ENCODE data around the gene EPHA1.

The EPHA1 gene

GRCh38 chr7:143382791-143383641 lies 25.6 kb downstream of the EPHA1 start:
- Histone ChIP-seq H3K4me2 (ENCODE audit: low read length) (no peak overlapping the region), H3K79me2 (ENCODE audit: control insufficient read depth, low read length) (no peaks in the 10 kb centered on the region)

DNA sequence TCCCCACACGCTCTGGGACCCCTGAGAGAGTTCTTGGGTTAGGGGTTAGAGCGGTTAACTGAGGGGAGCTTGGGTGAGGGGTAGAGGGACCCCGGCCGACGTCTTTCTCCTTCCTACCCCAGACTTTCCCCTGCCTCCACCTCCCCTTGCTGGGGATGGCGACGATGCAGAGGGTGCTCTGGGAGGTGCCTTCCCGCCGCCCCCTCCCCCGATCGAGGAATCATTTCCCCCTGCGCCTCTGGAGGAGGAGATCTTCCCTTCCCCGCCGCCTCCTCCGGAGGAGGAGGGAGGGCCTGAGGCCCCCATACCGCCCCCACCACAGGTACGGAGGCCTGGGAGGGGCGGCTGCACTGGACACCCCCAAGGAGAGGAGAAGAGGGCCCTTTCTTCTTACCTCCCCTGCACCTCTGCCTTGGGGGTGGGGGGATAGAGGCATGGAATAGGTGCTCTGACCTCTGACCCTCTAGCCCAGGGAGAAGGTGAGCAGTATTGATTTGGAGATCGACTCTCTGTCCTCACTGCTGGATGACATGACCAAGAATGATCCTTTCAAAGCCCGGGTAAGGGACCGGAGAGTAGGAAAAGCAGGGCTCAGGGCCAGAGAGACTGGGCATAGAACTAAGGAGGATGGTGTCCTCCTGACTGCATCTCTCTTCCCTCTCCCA lies 26.4 kb downstream of the EPHA1 start:
- H3K4me2 ChIP-seq (ENCODE audit: low read length) = peak overlapping the region; percentile 98
- peak overlapping the region; percentile 98 for H3K4me3 ChIP-seq (ENCODE audit: low read length)
- no peaks in the 10 kb centered on the region for H3K9me3 ChIP-seq (ENCODE audit: control insufficient read depth, insufficient read depth, low read length)
- TF ChIP-seq, protein P1, sequence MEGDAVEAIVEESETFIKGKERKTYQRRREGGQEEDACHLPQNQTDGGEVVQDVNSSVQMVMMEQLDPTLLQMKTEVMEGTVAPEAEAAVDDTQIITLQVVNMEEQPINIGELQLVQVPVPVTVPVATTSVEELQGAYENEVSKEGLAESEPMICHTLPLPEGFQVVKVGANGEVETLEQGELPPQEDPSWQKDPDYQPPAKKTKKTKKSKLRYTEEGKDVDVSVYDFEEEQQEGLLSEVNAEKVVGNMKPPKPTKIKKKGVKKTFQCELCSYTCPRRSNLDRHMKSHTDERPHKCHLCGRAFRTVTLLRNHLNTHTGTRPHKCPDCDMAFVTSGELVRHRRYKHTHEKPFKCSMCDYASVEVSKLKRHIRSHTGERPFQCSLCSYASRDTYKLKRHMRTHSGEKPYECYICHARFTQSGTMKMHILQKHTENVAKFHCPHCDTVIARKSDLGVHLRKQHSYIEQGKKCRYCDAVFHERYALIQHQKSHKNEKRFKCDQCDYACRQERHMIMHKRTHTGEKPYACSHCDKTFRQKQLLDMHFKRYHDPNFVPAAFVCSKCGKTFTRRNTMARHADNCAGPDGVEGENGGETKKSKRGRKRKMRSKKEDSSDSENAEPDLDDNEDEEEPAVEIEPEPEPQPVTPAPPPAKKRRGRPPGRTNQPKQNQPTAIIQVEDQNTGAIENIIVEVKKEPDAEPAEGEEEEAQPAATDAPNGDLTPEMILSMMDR (IDR thresholded peaks at IDR 0.05; ENCODE audit: low read depth, low read length, poor library complexity, severe bottlenecking) = no peak
- TF ChIP-seq EZH2phosphoT487 (IDR thresholded peaks at IDR 0.05; ENCODE audit: borderline replicate concordance, low read length) = no peak
- H3K27me3 ChIP-seq (ENCODE audit: control insufficient read depth, low read length) = peaks cover 17% of the 10 kb centered on the region
- no peaks in the 10 kb centered on the region for H3K36me3 ChIP-seq (ENCODE audit: control insufficient read depth, low read length)
- H3K27ac ChIP-seq (ENCODE audit: low read depth, low read length) = no peak overlapping the region
- no peaks in the 10 kb centered on the region for H3F3A ChIP-seq (ENCODE audit: control insufficient read depth, insufficient read depth)
- H3K9me2 ChIP-seq (replicated peaks; ENCODE audit: control insufficient read depth, low read length) = no peaks in the 10 kb centered on the region
- peaks cover 20% of the 10 kb centered on the region for H3K4me1 ChIP-seq (ENCODE audit: control insufficient read depth, low read length)
- H4K20me1 ChIP-seq (ENCODE audit: control insufficient read depth, insufficient read depth, low read depth, low read length) = peaks cover 6% of the 10 kb centered on the region; the same call in 1 of the 2 replicates
- H3K79me2 ChIP-seq (ENCODE audit: control insufficient read depth, low read length) = no peaks in the 10 kb centered on the region

More at GRCh38 chr7:143382791-143383641, 25.6 kb downstream of the EPHA1 start:
- Histone ChIP-seq H3K9me2 (replicated peaks; ENCODE audit: control insufficient read depth, low read length) (no peaks in the 10 kb centered on the region), H3K27me3 (ENCODE audit: control insufficient read depth, low read length) (peaks cover 17% of the 10 kb centered on the region), H3K4me1 (ENCODE audit: control insufficient read depth, low read length) (peaks cover 20% of the 10 kb centered on the region), H3K36me3 (ENCODE audit: control insufficient read depth, low read length) (no peaks in the 10 kb centered on the region), H3K27ac (ENCODE audit: low read depth, low read length) (no peak overlapping the region), H4K20me1 (ENCODE audit: control insufficient read depth, insufficient read depth, low read depth, low read length) (peaks cover 6% of the 10 kb centered on the region; the same call in 1 of the 2 replicates), H3K4me3 (ENCODE audit: low read length) (no peak overlapping the region), H3F3A (ENCODE audit: control insufficient read depth, insufficient read depth) (no peaks in the 10 kb centered on the region), H3K9me3 (ENCODE audit: control insufficient read depth, insufficient read depth, low read length) (no peaks in the 10 kb centered on the region)
- TF ChIP-seq EZH2phosphoT487 (IDR thresholded peaks at IDR 0.05; ENCODE audit: borderline replicate concordance, low read length) = no peak
- TF ChIP-seq, protein P1 (IDR thresholded peaks at IDR 0.05; ENCODE audit: low read depth, low read length, poor library complexity, severe bottlenecking) = no peak

GRCh38 chr7:143381427-143382125 lies 27.1 kb downstream of the EPHA1 start:
- Histone ChIP-seq H3K4me2 (ENCODE audit: low read length) (peak overlapping the region; percentile 98), H4K20me1 (ENCODE audit: control insufficient read depth, insufficient read depth, low read depth, low read length) (peaks cover 6% of the 10 kb centered on the region; the same call in 1 of the 2 replicates), H3K36me3 (ENCODE audit: control insufficient read depth, low read length) (no peaks in the 10 kb centered on the region), H3K4me3 (ENCODE audit: low read length) (peak overlapping the region; percentile 98), H3K79me2 (ENCODE audit: control insufficient read depth, low read length) (no peaks in the 10 kb centered on the region), H3K4me1 (ENCODE audit: control insufficient read depth, low read length) (peaks cover 20% of the 10 kb centered on the region), H3K9me3 (ENCODE audit: control insufficient read depth, insufficient read depth, low read length) (no peaks in the 10 kb centered on the region), H3K27me3 (ENCODE audit: control insufficient read depth, low read length) (peaks cover 17% of the 10 kb centered on the region), H3K27ac (ENCODE audit: low read depth, low read length) (no peak overlapping the region), H3F3A (ENCODE audit: control insufficient read depth, insufficient read depth) (no peaks in the 10 kb centered on the region), H3K9me2 (replicated peaks; ENCODE audit: control insufficient read depth, low read length) (no peaks in the 10 kb centered on the region)
- TF ChIP-seq, protein P1 (IDR thresholded peaks at IDR 0.05; ENCODE audit: low read depth, low read length, poor library complexity, severe bottlenecking) = no peak
- peak; percentile 94; the same call in 1 of the 2 replicates for TF ChIP-seq EZH2phosphoT487 (IDR thresholded peaks at IDR 0.05; ENCODE audit: borderline replicate concordance, low read length)
